SKM-1 (cell line): Measurements from ENCODE around the gene SRGAP1.
"Not testable (repeated sequence)": the region's sequence is repeated elsewhere in the genome, so short reads cannot be mapped to it uniquely, and the experiment has no call there.

Experiments
- DNase-seq: peaks from one replicate; lab custom pipeline; 2025; ENCODE audit not compliant: unreplicated experiment; lab: John Stamatoyannopoulos, UW

The SRGAP1 gene

DNA sequence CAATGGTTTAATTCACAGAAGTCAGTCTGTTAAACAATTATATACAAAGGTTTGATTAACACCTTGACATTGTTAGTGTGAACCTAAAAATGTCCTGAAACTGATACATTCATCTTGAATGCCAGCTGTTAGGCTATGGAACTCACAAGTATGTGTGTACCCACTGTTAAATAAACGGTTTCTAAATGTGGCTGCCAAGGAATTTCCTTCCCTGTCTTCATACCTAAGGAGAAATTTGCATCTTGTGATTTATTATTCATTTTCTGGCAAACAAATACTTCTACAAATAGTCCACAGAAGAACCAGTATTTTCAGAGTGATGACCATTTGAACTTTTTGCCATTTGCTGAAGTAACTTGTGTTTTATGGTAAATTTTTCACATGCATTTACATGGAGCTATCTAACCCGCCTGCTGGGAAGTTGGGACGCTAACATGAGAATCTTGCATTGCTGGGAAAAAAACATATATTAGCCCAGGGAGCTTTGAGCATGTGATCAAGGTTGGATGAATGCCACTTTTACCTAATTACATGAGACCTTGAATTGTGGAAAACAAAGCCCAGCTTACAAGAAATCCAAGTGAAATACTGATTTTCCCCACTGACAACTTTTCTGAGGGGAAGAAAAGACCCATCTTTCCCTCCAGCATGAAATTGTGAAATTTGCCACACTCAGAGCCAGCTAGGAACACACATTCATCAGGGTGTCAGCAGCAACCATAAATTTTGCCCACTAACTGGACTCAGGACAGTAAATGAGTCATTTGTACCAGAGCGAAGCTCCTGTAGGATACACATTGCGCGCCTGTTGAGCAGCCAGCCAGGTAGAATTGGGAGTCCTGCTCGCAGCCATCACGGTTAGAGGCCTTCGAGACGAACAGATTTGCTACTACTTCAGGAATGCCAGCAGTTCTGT, 259.6 kb downstream of the SRGAP1 start:
- DNase-seq = no peak

DNA sequence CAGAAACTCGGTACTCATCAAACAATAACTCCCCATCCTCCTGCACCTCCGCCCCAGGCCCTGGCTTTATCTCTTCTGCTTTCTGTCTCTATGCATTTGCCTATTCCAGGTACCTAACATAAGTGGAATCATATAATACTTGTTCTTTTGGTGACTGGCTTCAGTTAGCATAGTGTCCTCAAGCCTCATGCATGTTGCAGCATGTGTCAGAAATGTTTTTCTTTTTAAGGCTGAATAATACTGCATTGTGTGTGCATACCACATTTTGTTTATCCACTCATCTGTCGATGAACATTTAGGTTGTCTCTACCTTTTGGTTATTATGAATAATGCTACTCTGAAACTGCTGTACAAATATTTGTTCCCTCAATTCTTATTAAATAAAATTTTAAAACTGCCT, 260.5 kb downstream of the SRGAP1 start:
- no peak for DNase-seq

DNA sequence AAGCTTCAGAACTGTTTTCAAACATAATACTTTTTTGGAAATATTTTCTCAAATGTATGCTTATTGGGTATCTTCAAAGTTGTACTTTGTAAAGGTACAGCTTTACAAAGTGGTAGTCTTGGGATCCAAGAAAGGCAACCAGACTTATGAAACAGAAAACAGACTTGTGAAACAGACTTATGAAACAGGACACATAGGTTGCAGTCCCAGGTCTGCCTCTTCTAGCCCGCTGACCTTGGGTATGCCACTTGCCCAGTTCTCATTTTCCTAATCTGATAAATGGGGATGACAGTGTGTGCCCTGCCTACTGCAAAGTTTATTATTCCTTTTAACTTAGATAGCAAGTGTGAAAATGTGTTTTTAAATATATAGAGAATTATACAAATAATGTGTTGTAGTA, 263.3 kb downstream of the SRGAP1 start:
- DNase-seq = no peak

DNA sequence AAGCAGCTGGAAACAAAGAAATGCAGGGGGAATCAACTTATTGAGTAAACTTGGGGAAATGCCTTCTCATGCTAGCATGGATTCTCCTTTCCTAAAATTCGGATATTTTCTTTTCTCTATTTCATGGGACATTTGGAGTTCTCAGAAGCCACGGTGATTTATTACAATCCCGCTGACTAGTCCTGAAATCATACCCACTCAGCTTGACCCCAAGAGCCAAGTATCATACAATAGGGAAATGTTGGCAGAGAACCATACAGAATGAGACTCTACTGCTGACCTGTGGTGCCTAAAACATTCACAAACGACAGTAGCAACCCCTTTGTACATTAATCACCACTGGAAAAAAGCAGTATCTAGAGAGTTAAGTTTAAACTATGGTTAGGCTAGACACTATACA, 265.2 kb downstream of the SRGAP1 start:
- no peak for DNase-seq

DNA sequence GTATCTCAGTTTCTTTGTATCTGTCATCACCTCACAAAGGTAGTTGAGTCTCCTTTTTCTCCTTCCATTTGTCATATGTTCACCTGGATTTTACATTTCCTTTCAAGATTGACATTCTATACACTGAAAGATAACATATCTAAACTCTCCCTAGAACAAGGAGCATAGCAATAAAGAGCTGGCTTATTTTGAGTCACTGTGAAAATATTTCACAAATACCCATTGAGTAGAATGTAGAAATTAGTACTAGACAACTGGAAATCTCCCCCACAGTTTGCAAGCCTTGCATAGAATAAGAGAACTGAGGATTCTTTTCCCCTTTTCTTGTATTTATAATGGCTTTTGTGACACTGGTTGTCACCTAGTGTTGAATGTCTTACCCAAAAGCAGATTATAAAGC, 266.4 kb downstream of the SRGAP1 start:
- DNase-seq = no peak

DNA sequence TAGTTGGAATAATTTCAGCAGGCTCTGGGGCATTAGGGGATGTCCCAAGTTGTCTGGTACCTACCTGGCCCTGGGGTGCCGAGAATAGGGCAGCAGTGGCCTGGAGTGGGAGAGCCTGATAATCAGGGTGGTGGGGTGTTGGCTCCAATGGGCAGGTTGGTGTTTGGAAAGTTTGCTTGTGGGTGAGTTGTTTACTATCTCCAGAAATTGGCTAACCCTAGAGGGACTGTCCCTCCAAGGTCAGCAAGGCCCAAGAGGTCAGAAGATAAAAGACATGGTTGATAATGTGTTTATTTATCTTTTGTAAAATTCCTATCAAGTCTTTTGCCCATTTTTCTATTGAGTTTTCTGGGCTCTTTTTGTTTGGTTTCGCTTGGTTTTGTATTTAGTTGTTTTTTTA, 272.5 kb downstream of the SRGAP1 start:
- no peak for DNase-seq

DNA sequence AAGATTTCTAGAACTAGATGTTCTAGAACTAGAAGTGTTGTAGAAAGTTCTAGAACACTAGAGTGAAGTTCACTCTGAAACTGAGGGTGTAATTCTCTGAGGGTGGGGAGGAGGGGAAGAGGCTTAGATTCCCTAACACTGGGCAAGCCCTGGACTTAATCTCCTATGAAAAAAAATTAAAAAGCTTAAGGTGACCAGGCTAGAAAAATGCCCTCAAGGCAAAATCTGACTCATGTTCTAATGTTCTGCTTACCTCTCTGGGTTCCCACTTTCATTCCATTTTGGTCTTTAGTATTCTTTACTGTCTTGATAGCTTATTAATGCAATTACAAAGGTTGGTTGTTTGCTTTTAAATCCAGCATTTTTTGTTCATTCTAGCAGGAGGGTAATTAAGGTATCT, 276.1 kb downstream of the SRGAP1 start:
- no peak for DNase-seq

DNA sequence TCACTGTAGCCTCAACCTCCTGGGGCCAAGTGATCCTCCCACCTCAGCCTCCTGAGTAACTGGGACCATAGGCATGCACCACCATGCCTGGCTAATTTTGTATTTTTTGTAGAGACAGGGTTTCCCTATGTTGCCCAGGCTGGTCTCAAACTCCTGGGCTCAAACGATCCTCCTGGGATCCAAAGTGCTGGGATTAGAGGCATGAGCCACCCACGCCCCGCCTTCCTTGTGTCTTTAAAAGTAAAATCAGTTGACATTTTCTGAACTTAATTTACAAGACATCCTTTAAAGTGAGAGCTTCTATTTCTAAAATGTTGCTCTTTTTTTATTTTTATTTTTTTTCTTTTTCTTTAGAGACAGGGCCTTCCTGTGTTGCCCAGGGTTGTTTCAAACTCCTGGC, 276.6 kb downstream of the SRGAP1 start:
- DNase-seq = not testable (repeated sequence)

DNA sequence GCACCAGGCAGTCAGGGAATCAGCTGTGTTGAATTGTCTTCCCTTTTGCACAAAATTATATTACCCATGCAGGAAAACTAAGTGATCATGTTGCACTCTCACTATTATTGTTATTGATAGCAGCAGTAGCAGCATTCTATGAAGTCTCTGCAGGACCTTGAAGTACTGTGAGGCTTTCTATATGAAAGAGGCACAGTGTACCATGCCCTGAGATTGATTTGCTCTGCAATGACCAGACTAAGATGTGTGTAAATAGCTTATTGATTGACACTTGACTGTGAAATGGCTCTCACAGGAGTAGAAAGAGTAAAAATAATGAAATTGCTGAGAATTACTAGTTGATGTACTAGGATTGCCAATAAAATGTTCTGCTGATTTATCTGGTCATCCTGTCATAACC, 277.7 kb downstream of the SRGAP1 start:
- no peak for DNase-seq

DNA sequence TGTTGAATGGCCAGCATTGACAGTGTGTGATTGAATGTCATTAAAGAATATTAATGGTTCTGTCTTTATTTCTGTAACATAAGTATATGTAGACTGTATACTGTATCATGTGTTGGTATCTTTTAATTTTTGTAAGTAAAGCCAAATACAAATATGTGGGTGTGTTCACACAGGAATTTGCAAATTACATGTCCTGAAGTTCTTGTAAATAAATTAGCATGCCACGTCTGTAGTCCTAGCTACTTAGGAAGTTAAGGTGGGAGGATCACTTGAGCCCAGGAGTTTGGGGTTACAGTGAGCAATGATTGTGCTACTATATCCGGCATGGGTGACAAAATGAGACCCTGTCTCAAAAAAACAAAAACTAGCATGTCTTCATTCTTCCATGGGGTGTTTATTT, 278.5 kb downstream of the SRGAP1 start:
- DNase-seq = no peak

DNA sequence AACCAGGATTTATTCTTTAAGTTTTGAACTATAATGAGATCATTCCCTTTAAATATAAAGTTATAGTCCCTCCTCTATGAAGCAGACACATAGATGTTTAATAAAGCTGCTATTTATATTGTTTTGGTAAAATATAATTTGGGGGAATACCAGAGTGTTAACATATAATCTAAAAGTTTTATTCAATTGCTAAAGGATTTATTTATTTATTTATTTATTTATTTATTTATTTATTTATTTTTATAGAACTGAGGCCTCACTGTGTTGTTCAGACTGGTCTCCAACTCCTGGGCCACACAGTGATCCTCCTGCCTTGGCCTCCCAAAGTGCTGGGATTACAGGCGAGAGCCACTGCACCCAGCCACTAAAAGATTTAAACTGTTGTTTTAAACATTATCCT, 278.9 kb downstream of the SRGAP1 start:
- DNase-seq = no peak

DNA sequence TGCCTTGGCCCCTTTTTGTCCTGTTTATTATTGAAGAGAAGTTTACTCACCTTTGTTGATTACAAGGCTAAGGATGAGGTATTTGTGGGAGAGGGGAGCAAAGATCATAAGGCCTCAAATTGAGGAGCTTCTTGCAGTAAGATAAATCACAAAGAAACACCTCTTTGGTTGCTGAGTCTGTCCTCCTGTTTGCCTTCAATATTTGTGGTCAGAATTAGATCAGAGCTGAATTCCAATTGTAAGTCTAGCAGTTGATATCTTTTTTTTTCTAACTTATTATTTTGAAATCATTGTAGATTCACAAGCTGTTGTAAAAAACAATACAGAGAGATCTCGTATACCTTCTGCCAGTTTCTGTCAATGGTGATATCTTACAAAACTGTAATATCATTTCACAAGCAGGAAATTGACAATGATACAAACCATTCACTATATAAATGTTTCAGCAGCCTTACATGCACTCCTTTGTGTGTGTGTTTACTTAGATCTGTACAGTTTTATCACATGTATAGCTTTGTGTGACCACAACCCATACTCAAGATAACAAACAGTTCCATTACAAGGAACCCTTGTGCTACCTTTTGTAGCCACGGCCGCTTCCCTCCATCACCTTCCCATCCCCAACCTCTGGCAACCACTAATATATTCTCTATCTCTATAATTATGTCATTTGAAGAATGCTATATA, 280.2 kb downstream of the SRGAP1 start:
- no peak for DNase-seq

DNA sequence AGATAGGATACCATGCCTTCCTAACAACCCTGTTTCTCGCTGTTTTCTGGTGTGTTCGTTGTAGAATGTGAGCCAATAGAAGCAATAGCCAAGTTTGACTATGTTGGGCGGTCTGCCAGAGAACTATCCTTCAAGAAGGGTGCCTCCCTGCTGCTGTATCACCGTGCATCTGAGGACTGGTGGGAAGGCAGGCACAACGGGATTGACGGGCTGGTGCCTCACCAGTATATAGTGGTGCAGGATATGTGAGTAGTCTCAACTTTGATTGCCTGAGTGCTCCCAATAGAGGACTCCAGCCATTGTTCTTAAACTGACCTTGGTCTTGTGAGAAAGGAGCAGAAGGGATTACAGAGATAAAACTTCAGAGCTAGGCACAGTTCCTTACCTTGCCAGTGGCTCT, 281.4 kb downstream of the SRGAP1 start:
- no peak for DNase-seq

DNA sequence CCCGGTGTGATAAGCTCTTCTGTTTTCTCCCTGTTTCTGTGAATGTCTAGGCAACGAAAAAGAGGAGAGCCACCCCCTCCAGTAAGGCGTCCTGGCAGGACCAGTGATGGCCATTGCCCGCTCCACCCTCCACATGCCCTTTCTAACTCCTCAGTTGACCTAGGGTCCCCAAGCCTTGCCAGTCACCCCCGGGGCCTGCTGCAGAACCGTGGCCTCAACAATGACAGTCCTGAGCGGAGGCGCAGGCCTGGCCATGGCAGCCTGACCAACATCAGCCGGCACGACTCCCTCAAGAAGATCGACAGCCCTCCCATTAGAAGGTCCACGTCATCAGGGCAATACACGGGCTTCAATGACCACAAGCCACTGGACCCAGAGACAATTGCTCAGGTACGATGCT, 283.3 kb downstream of the SRGAP1 start:
- no peak for DNase-seq

DNA sequence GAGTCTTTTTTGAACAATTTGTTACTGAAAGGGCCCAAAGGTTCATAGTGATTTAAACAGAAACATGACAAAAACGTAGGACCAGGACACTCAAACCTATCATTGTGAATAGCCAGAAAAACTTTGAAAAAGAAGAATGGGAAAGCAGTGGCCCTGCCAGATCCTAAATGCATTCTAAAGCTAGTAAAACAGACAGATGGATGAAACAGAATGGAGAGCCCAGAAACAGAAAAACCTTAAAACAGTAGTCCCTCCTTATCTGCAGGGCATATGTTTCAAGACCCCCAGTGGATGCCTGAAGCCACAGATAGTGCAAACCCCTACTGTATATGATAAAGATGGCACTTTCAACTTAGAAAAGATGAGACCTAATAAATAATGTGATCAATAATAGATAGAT, 283.9 kb downstream of the SRGAP1 start:
- DNase-seq = no peak

DNA sequence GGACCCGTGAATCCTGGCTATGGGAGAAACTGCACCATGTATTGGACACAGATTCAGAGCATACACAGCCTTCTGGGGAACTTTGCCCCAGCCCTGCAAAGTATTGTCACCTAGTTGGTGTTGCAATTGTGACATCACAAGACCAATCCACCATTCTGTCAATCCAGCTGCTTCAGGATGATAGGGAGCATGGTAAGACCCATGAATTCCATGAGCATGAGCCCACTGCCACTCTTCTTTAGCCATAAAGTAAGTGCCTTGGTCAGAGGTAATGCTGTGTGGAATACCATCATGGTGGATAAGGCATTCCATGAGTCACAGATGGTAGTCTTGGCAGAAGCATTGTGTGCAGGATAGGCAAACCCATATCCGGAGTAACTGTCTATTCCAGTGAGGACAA, 286.0 kb downstream of the SRGAP1 start:
- not testable (repeated sequence) for DNase-seq

DNA sequence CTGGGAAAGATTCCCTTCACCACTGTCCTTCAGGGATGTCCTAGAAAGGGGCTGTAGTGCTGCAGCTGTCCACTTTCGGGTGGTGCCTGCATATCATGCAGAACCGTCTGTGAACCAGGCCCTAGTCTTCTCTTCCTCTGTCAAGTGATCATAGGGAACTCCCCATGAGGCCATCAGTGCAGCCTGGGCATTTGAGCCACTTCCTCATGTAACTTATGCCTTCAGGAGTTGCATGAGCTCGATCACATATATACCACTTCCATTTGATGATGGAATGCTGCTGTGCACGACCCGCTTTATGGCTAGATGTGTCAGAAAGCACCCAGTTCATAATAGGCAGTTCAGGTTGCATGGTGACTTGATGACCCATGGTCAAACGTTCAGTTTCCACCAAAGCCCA, 287.0 kb downstream of the SRGAP1 start:
- not testable (repeated sequence) for DNase-seq

DNA sequence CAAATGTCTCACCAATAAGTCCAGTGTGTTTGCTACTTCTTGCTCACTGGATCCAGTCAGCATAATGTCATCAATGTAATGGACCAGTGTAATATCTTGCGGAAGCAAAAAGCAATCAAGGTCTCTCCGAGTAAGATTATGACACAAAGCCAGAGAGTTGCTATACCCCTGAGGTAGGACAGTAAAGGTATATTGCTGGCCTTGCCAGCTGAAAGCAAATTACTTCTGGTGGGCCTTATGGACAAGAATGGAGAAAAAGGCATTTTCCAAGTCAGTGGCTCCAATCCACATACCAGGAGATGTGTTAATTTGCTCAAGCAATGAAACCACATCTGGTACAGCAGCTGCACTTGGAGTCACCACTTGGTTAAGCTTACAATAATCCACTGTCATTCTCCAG, 288.2 kb downstream of the SRGAP1 start:
- DNase-seq = not testable (repeated sequence)

DNA sequence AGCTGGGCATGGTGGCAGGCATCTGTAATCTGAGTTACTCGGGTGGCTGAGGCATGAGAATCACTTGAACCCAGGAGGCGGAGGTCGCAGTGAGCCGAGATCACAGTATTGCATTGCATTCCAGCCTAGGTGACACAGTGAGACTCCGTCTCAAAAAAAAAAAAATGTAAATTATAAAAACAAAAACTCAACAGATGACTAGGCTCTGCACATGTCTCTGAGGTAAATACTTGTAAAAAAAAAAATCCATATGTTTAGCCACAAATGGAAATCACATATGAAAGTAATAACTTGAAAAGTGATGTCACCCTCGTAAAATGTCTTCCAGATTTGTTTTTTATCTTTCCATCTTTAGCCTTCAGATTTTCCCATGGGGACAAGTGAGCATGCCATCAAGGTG, 292.6 kb downstream of the SRGAP1 start:
- DNase-seq = no peak

DNA sequence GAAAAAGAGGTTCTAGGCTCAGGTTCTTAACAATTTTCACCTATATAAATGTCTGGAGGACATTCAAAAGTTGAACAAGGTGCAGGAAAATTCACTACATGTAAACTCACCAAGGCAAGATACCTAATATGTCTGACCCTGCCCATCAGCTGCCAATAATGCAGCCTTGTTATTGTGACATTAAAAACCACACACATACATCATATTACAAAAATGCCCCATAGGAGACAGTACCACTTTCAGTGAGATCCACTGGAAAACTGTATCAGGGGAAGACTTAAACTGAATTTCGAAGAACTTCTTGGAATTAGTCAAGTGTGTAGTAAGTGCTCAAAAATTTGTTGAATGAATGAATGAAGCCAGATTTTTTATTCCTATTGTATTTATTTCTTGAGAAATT, 294.5 kb downstream of the SRGAP1 start:
- no peak for DNase-seq

DNA sequence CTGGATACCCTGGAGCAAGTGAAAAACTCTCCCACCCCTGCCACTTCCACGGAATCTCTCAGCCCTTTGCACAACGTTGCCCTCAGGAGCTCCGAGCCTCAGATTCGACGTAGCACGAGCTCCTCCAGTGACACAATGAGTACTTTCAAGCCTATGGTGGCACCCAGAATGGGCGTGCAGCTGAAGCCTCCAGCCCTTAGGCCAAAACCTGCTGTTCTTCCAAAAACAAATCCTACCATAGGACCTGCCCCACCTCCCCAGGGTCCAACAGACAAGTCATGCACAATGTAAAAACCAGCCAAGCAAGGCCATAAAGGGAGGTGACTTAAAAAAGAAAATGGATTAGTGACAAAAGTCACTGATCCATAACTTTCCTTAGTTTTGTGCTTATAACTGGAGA, 297.9 kb downstream of the SRGAP1 start:
- no peak for DNase-seq

DNA sequence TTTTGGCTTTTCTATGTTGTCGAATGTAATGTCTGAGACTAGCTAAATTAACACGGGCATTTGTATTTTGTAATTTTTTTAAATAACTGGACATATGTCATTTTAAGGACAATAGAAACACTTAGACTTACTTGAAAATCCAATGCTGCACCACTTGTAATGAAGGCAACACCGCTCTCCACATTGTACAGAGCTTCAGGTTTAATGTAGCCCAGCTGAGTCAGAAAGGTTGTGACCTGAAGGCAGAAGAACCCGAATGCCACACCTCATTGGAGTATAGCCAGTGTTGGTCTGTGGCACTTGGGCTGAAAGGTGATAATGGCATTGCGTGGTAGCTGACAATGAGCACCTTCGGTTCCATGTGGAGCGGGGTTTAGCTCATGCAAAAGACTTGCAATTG, 298.3 kb downstream of the SRGAP1 start:
- no peak for DNase-seq

DNA sequence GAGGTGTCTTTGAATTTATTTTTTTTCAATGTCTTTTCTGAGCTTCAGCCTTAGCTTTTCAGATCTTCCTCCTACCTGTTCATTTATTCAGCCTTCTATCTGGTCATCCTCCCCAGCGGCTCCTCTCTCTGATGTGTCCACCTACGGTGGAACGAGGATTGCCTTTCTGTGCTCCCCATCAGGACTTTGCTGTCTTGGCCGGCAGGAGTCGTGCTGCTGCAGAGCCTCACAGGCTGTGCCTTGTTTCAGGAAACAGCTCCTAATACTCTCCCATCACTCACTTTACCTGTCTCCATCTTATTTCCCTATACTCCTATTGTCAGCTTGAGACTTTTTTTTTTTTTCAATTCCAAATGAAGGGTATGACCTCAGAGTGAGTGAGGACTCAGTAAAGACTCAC, 300.7 kb downstream of the SRGAP1 start:
- DNase-seq = no peak
